ENCODE data around the gene DOCK4.

DNA sequence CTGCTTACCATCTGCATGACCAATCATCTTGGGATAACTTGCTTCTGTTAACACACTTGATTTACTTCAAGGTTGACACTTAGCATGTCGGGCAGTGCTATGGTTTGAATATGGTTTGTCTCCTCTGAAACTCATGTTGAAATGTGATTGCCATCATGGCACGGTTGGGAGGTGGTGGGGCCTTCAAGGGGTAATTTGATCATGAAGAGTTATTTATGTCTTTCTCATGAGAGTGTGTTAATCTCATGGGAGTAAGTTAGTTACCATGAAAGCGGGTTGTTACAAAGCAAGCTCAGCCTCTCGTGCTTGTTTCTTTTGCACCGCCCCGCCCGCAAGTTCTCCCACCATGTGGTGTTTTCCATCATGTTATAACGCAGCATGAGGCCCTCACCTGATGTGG lies 163.6 kb downstream of the DOCK4 start:
- TF ChIP-seq CTCF (IDR thresholded peaks at IDR 0.05; ENCODE audit: low read depth, low read length, missing input control) (no peak), FOXA2 (IDR thresholded peaks at IDR 0.05) (no peak), TAF1 (conservative IDR thresholded peaks at IDR 0.05) (no peak), RAD21 (IDR thresholded peaks at IDR 0.05) (no peak)
- TF ChIP-seq, protein P1, sequence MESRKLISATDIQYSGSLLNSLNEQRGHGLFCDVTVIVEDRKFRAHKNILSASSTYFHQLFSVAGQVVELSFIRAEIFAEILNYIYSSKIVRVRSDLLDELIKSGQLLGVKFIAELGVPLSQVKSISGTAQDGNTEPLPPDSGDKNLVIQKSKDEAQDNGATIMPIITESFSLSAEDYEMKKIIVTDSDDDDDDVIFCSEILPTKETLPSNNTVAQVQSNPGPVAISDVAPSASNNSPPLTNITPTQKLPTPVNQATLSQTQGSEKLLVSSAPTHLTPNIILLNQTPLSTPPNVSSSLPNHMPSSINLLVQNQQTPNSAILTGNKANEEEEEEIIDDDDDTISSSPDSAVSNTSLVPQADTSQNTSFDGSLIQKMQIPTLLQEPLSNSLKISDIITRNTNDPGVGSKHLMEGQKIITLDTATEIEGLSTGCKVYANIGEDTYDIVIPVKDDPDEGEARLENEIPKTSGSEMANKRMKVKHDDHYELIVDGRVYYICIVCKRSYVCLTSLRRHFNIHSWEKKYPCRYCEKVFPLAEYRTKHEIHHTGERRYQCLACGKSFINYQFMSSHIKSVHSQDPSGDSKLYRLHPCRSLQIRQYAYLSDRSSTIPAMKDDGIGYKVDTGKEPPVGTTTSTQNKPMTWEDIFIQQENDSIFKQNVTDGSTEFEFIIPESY (IDR thresholded peaks at IDR 0.05) = no peak

Measured in liver (tissue), 3 donors.